D341Med (cell line): ENCODE results near the gene ZNF207.
A peak's percentile ranks its signal among the peaks of the same experiment; 100 is the strongest.
"Not testable (repeated sequence)": the region's sequence is repeated elsewhere in the genome, so short reads cannot be mapped to it uniquely, and the experiment has no call there.

Experiments
- DNase-seq: peaks from one replicate; pipeline ENCODE4 v3.0.0; 2012; ENCODE audit warnings: low spot score

Gene ZNF207

DNA sequence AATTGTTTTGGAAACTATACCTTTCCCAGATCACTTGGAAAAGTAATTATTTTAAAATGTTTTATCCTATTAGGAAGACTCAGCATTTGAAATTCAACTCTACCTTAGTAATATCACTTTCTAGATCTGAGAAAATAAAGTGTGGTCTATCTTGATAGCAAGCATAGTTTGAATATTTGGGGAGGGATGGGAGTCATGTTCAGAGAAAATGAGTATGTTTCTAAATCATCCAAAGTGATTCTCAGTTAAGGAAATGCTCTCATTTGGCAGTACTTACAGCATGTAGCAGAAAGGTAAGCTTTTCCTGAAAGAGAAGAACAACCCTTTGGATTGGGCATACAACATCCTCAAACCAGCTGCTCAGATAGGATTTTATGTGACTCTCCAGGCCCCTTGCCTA is 14.9 kb upstream of the ZNF207 start:
- no peak for DNase-seq

DNA sequence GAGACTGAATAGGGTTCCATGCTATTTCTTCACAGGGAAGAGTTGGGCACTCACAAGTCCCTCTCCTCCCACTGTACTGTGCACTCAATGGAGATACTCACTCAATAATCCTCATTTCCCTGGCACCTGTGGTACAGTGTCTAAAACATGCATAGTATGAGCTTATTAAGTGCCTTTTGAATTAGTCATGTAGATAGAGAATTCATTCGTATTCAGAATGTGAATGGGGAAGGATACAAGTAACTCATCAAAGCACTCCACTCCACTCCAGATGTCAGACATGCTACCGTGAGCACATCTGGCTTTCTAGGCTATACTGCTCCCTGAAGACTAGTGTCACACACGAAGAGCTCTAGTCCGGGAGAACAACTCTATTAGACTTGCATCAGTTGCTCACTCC is 14.3 kb upstream of the ZNF207 start:
- no peak for DNase-seq

DNA sequence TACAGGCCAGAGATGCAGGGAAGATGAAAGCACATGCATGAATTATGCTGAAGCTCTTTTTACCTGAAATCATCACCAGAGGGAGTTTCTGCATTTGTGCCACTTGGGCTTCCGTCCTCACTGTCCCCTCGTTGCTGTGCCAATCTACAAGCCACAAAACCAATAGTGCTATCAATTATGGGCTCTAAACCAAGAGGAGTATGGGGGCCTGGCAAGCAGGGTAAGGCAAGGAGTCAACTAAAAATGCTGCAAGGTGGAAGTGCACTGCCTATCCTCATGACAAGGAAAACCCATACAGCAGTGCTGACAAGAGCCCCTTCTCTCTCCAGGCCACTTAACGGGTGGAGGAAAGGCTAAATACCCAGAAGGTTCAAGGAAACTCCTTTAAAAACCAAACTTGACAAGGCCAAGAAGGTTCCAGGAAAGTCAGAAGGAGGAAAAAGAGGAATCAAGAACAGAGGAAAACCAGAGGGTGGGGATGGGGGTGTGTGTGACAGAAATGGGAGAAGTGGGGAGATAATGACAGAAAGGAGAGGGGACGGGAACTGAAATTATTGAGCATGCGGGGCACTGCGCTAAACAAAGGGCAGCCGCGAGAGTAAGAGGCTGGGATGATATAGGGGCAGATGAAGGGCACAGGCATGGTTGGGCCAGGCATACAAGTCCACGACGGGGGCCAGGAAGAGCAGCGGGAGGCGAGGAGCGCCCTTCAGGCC is 8.7 kb upstream of the ZNF207 start:
- peak; percentile 57 for DNase-seq

DNA sequence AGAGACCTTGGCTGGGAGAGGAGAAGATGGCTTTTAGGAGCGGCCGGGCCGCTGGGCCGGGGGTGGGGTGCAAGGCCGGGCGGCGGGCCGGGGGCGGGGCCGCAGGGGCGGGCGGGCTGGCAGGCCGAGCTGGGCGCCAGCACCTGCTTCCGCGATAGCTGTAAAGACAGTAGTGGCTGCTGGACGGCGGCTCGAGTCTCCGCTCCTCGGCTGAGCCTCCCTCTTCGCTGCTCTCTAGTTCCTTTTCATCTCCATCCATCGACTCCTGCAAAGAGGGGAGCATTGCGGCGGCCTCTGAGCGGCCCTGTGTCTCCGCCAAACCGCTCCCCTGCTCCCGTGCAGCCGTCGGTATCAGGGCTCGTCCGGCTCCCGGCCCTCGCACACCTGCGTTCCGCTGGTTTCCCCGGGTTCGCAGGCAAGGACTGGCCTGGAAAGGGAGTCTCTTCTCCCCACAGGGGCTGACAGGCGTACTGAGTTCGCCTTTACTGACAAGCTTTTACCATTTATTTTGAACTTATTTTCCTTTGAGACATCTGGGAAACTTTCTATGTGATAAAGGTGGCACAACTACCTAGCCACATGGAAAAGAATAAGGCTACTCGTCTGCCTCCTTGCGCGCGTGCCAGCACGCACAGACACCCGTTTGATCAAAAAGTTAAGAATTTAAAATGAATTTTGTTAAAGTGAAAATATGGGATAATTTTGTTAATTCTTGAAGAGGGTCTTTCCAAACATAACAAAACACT is 7.9 kb upstream of the ZNF207 start, which contains the start of gene C17orf75:
Gene C17orf75 (minus strand): TSS at position 317 of the 746 bp plus-strand sequence. CDS start 34 bp downstream, at position 283.
- peak; percentile 92 for DNase-seq

DNA sequence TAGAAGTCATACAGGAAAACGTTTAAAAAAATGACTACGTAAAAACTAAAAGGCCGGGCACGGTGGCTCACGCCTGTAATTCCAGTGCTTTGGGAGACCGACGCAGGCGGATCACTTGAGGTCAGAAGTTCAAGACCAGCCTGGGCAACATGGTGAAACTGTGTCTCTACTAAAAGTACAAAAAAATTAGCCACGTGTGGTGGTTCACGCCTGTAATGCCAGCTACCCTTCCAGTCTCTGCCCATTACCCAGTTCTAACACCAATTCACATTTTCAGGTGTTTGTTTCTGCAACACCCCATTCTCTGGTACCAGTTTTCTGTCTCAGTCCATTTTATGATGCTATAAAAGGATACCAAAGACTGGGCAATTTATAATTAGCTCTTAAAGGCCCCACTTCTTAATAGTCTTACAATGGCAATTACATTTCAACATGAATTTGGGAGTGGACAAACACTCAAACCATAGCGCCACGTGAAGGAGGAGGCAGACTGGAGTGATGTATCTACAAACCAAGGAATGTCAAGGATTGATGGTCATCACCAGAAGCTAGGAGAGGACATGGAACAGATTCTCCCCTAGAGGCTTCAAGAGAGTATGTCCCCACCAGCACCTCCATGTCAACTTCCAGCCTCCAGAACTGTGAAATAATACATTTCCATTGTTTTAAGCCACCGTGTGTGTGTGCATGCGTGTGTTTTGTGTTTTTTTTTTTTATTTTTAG is 7.2 kb upstream of the ZNF207 start:
- no peak for DNase-seq

DNA sequence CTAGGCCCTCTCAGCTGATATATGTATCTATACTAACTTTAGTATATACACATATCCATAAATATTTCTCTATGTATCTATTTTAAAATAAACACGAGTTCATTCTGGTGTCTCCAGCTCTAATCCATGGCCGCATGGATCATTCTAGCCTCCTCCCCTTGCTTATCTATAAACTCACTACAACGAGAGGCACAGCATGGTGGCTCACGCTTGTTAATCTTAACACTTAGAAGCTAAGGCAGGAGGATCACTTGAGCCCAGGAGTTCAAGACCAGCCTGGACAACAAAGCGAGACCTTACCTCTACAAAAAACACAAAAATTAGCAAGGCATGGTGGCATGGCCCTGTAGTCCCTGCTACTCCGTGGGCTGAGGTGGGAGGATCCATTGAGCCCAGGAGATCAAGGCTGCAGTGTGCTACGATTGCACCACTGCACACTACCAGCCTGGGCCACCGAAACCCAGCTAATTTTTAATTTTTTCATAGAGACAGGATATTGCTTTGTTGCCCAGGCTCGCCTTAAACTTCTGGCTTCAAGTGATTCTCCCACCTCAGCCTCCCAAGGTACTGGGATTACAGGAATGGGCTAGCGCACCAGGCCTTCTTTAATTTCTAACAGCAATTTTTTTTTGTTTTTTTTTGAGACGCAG is 3.9 kb upstream of the ZNF207 start:
- no peak for DNase-seq

DNA sequence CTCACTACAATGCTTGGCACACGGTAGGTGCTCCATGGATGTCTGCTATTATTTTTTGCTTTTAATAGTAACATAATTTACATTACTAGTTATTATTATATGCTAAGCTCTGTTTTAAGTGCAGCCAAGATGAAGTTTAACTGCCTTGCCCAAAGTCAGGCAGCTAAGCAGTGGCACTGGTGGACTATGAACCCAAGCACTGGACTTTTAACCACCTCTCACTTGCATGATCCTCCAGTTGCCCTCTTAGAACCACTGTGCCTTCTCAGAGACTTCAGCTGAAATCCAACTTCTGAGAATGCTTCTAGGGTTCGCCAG is 1.5 kb upstream of the ZNF207 start:
- DNase-seq = no peak

DNA sequence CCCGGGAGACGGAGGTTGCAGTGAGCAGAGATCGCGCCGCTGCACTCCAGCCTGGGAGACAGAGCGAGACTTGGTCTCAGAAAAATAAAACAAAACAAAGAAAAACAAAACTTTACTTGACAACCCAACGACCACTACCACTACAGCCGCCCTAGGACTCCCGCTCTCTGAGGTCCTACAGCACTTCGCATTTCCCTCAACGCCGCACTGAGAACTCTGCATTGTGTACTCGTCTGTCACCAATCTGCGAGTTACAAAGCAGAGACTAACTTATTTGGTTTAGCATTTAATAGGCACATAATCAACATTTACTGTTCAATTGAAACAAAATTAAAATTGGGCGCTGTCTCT is 479 bp upstream of the ZNF207 start:
- no peak for DNase-seq

DNA sequence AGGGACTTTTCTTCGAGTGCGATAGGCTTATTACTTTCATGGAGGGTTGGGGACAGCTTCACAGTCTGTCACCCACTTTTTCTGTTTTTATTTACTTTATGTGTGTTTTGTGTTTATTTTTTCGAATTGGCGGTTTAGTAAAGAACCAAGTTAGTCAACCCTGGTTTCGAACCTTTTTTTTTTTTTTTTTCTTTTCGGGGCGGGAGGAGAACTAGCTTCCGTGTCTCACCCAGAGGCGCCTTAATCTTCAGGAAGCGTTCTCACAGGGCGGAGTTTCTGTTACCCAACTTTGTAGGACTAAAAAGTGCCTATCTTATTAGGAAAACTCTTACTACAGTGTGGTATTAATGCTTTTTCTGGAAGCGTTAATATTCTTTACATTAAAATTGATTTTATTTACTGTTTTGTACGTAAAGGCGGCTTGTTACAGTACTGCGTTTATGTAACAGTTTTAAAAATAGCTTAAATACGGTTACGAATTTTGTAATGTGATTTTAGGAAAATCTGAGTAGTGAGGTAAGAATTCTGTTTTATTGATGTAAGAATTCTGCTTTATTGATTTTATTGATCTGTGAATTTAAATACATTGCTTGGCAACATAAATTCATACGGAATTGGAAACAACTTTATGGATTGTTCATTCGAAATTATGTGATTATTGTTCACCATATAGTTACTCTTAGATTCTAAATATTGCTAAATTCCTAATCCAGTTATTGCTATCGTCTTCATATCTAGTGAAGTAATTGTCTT is 885 bp downstream of the ZNF207 start:
- DNase-seq = peak; percentile 64

DNA sequence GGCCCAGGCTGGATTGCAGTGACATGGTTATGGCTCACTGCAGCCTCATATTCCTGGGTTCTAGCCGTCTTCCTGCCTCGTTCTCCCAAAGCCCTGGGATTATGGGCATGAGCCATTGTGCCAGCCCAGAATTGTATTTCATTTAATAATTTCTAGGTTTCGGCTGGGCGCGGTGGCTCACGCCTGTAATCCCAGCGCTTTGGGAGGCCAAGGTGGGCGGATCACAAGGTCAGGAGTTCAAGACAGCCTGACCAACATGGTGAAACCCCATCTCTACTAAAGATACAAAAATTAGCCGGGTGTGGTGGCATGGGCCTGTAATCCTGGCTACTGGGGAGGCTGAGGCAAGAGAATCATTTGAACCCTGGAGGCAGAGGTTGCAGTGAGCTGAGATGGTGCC is 2.8 kb downstream of the ZNF207 start:
- DNase-seq = not testable (repeated sequence)

DNA sequence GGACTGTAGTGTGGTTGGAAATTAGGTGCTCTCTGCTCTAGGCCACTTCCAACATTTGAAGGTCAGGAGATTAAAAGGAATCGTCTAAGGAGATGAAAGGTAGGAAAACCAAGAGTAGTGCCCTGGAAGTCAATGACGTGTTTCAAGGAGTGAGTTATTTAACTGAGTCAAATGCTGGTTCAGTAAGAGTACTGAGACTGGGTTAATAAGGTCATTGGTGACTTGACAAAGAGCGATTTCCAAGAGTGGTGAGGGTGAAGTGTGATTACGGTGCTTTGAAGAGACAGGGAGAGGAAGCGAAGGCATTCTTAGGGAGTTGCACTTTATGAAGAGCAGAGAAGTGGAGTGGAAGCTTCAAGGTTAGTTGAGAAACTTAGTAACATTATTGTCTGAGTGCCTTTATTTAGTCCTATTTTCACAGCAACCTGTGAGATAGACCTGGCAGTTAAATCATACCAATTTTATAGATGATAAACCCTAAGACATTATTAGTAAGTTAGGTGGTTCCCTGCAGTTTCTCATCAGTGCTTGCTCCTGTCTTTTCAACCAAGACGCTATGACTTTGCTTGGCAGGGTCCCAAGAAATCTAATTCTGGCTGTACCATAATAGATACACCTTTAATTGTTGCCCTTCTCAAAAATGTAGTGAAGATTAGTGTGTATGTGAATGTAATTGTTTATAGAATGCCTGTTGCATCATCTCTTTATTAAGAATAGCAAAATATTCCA is 5.9 kb downstream of the ZNF207 start:
- DNase-seq = no peak

DNA sequence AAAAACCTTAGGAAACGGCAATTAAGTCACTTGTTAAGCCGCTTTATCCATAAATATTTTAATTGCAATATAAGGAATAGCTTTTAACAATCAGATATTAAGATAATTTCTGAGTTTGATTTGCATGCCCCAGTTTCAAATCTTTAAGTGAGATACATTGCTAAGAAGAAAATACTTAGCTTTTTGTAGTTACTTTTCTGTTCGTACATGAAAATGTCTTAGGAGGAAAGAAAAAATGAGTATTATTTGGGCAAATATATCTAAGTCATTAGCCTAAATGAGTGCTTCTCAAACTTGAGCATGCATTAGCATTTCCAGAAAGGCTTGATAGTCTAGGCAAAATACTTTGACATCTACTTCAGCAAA is 6.4 kb downstream of the ZNF207 start:
- no peak for DNase-seq

DNA sequence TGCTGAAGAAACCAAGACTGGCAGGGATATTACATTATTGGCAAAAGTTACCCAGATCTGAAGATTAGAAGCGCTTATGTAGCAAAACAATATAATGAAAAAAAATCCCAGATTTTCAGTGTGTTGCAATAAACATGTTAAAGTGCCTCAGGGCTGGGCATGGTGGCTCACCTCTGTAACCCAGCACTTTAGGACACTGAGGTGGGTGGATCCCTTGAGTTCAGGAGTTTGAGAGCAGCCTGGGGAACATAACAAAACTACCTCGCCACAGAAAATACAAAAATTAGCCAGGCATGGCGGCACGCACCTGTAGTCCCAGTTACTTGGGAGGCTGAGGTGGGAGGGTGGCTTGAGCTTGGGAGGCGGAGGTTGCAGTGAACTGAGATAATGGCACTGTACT is 6.8 kb downstream of the ZNF207 start:
- DNase-seq = no peak

DNA sequence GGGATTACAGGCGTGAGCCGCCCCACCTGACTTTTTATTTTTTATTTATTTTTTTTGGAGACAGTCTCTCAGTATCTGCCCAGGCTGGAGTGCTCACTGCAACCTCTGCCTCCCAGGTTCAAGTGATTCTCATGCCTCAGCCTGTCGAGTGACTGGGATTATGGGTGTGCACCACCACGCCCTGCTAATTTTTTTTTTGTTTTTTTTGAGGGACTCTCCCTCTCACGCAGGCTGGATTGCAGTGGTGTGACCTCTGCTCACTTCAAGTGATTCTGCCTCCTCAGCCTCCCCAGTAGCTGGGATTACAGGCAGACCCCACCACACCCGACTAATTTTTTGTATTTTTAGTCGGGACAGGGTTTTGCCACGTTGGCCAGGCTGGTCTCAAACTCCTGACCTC is 7.7 kb downstream of the ZNF207 start:
- DNase-seq = no peak

DNA sequence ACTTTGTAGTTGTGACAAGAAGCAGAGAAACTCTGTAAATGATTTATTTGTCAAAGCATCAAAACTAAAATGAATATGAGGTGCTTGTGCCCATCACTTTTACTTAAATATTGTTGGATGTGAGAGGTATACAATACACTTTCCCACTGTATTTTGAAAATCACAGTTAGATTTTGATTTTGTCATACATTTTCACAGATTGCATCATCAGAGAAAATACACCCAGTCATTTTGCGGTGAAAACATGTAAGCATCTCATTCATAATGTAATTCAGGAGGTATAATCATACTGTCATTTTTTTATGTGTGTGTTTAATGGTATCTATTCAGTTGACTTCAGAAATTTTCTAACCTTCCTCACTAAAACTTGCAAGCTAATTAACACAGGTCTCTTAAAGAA is 11.3 kb downstream of the ZNF207 start:
- DNase-seq = no peak

DNA sequence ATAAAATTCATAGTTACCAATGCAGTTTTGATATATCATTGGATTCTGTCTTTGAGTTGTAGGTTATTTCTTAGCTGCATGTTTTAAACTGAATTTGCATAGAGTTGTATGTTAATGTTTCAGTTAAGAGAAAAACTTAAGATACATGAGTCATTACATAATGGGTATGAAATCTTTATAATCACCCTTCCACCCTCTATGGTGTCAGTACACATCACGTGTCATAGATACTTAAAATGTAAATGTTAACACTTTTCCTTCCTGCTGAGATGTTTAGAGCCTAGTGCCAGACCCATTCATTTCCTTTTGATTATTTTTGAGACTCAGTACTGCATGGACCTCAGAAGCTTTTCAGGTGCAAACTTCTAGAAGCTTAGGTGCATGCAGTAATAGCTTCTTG is 20.5 kb downstream of the ZNF207 start:
- no peak for DNase-seq

DNA sequence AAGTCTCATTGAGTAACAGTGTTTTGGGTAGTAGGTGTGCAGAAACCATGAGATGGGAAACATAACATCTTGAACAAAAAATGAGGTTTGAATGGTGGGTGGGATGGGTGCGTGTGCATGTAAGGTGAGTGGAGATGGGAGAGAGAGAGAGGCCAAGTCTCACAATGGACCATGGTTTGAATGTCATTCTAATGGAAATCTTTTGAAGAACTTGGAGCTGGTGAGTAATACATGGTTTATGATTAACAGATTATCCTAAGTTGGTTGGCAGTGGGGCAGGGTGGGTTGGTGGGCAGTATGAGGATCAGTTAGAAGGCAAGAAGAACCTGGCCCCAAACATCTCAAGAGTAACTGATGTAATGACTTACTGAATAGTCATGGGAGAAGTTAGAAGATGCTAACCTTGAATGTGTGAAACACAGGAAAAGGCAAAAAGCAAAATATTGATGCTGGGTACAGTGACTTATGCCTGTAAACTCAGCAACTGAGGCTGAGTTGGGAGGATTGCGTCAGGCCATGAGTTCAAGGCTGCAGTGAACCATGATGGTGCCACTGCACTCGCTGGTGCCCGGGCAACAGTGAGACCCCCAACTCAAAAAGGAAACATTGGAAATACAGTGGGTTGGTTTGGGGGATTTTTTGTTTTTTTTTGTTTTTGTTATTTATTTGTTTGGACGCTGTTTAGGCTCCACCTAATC is 32.7 kb downstream of the ZNF207 start:
- DNase-seq = no peak

DNA sequence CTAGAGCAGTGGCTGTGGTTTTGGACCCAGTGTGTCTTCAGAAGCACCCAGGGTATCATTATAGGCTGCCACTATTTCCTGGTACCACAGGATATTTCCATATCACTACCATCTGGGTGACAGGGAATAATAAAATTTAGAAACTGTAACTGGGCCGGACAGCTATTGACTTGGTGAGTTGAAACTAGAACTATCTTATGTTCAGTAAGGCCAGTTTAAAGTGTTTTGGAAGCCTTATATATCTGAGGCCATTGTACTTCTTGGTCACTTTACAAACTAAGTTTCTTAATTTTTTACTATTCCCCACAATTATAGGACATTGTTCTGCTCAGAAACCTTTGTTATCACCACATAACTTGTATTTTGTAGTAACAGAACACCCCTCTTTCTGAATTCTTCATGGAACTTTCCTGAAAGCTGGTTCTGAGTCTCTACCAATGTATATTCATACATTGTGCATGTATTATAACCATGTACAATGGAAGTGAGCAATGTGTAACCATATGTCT is 34.0 kb downstream of the ZNF207 start:
- DNase-seq = no peak

DNA sequence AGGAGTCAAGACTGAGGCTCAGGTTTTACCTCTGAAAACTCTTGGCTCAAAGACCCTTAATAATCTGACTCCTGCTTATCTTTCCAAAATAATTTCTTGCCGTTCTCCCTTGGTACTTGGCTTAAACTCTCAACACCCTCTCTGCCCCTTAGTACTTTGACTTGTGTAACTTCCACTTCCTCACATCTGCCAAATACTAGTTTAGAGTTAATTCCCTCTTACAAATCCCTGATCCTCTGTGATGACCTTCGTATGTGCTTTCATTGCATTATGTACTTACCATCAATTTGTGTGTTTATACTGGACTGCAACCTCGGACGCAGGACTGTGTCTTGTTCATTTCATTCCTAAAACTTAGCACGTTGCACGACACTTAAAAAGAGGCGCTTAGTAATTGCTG is 35.2 kb downstream of the ZNF207 start:
- no peak for DNase-seq

DNA sequence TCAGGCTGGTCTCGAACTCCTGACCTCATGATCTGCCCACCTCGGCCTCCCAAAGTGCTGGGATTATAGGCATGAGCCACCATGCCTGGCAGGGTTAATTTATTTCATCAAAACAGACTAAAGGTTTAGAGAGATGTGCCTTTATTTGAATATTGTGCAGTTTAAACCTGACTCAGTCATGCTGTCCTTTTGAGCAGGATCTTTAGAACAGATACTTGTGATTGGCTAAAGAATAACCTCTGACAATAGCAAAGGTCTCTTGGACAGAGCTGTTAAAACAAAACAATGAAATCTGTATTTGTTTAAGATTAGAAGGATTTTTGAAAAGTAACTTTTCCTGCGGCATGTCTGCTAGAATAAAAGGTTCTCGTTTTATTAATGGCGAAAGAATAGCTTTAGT is 36.0 kb downstream of the ZNF207 start:
- no peak for DNase-seq

DNA sequence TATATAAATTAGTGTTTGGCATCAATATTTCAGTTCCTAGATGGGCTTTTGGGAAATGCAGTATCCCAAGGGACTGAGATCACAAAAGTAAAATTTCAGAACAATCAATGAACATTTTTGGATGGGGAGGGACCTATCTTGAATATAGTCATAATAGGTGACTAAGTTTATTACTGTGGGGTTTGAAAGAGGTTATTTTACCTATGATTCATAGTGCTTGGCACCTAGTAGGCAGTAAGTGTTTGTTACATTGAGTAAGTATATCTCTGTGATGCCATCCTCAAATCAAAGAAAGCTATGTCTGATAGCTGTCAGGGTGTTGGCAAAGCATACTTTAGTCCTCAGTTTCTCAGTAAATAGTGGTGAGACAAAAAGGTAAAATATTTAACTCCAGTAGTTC is 36.9 kb downstream of the ZNF207 start:
- DNase-seq = no peak
